ENCODE measurements around the gene SAP25. TPM values are rescaled to one million over a fixed set of nuclear protein-coding genes. Genes with fewer than 3 reads are reported as not detected.

Gene SAP25
- total RNA-seq, 2 experiments from 2014 or later: 34.6 to 36.1 TPM

GRCh38 chr7:100604976-100605911 is 31.5 kb upstream of the SAP25 start:
- Mint-ChIP-seq H3K4me1 (peaks cover 41% of the 10 kb centered on the region), H3K27me3 (peaks cover 4% of the 10 kb centered on the region), H3K9me3 (no peaks in the 10 kb centered on the region), H3K36me3 (ENCODE audit: low read depth) (no peaks in the 10 kb centered on the region), H3K27ac (peak overlapping the region; percentile 74), H3K4me3 (peak overlapping the region; percentile 84)
- CTCF ChIA-PET: interaction anchor here (0.7 to 2.5 kb wide), 8 partner anchors 11 to 101 kb away, joined by 3 to 9 read pairs (median 4); partner anchors contain the start of genes FBXO24 and POP7
- peak; percentile 56 for DNase-seq
- POLR2A ChIA-PET: interaction anchor here (0.6 kb wide), 1 partner anchor 108 kb away, joined by 3 read pairs; no protein-coding TSS in a partner anchor

- peaks cover 41% of the 10 kb centered on the region for H3K4me1 Mint-ChIP-seq
- POLR2A ChIA-PET: interaction anchor here (1.1 kb wide), 1 partner anchor 18 kb away, joined by 3 read pairs; the partner anchor contains the start of genes FBXO24 and LRCH4
- peak; percentile 79 for DNase-seq
- peak overlapping the region; percentile 88 for H3K27ac Mint-ChIP-seq
- CTCF ChIA-PET: interaction anchor here (0.6 to 2.2 kb wide), 6 partner anchors 12 to 96 kb away, joined by 3 to 9 read pairs (median 4); partner anchors contain the start of gene FBXO24
- H3K36me3 Mint-ChIP-seq (ENCODE audit: low read depth): no peaks in the 10 kb centered on the region
- peaks cover 2% of the 10 kb centered on the region for H3K27me3 Mint-ChIP-seq
- no peaks in the 10 kb centered on the region for H3K9me3 Mint-ChIP-seq
- H3K4me3 Mint-ChIP-seq: peak overlapping the region; percentile 84
Measured at GRCh38 chr7:100604028-100604975, 30.6 kb upstream of the SAP25 start.

GRCh38 chr7:100603726-100604027 is 30.0 kb upstream of the SAP25 start:
- Mint-ChIP-seq H3K4me3 (peak overlapping the region; percentile 84), H3K27ac (peak overlapping the region; percentile 88), H3K36me3 (ENCODE audit: low read depth) (no peaks in the 10 kb centered on the region), H3K27me3 (peaks cover 2% of the 10 kb centered on the region), H3K4me1 (peaks cover 43% of the 10 kb centered on the region), H3K9me3 (no peaks in the 10 kb centered on the region)
- DNase-seq: no peak
- POLR2A ChIA-PET: interaction anchor here (1.1 kb wide), 1 partner anchor 17 kb away, joined by 3 read pairs; the partner anchor contains the start of genes FBXO24 and LRCH4
- CTCF ChIA-PET: interaction anchor here (0.6 to 2.1 kb wide), 6 partner anchors 14 to 102 kb away, joined by 3 to 6 read pairs (median 5); partner anchors contain the start of genes FBXO24 and POP7

GRCh38 chr7:100602889-100603725 is 29.4 kb upstream of the SAP25 start:
- ChIA-PET CTCF (interaction anchor here (0.8 to 2.1 kb wide), 5 partner anchors 13 to 103 kb away, joined by 3 to 6 read pairs (median 5); partner anchors contain the start of genes FBXO24 and POP7), POLR2A (interaction anchor here (1.1 kb wide), 2 partner anchors 14 to 17 kb away, joined by 3 read pairs; partner anchors contain the start of genes FBXO24 and LRCH4)
- Mint-ChIP-seq H3K4me3 (peak overlapping the region; percentile 84), H3K36me3 (ENCODE audit: low read depth) (no peaks in the 10 kb centered on the region), H3K9me3 (no peaks in the 10 kb centered on the region), H3K27me3 (peaks cover 2% of the 10 kb centered on the region), H3K4me1 (peaks cover 48% of the 10 kb centered on the region), H3K27ac (peak overlapping the region; percentile 88)
- no peak for DNase-seq

GRCh38 chr7:100600730-100601038 is 27.0 kb upstream of the SAP25 start:
- H3K36me3 Mint-ChIP-seq (ENCODE audit: low read depth): no peaks in the 10 kb centered on the region
- no peak for DNase-seq
- ChIA-PET POLR2A (no interaction called here), CTCF (interaction anchor here (0.6 to 1.0 kb wide), 3 partner anchors 13 to 193 kb away, joined by 3 to 4 read pairs (median 3); no protein-coding TSS in a partner anchor)
- H3K27me3 Mint-ChIP-seq: no peaks in the 10 kb centered on the region
- H3K9me3 Mint-ChIP-seq: no peaks in the 10 kb centered on the region
- H3K4me1 Mint-ChIP-seq: peaks cover 37% of the 10 kb centered on the region
- H3K4me3 Mint-ChIP-seq: no peak overlapping the region
- H3K27ac Mint-ChIP-seq: no peak overlapping the region

- no peak overlapping the region for H3K4me3 Mint-ChIP-seq
- H3K27me3 Mint-ChIP-seq: peaks cover under 1% of the 10 kb centered on the region
- POLR2A ChIA-PET: no interaction called here
- no peak overlapping the region for H3K27ac Mint-ChIP-seq
- H3K4me1 Mint-ChIP-seq: peaks cover 31% of the 10 kb centered on the region
- no peaks in the 10 kb centered on the region for H3K36me3 Mint-ChIP-seq (ENCODE audit: low read depth)
- DNase-seq: no peak
- CTCF ChIA-PET: interaction anchor here (0.6 to 2.5 kb wide), 4 partner anchors 13 to 80 kb away, joined by 3 to 14 read pairs (median 4); partner anchors contain the start of genes FBXO24 and LRCH4
- no peaks in the 10 kb centered on the region for H3K9me3 Mint-ChIP-seq
Measured at GRCh38 chr7:100599911-100600729, 26.4 kb upstream of the SAP25 start.

- no peaks in the 10 kb centered on the region for H3K36me3 Mint-ChIP-seq (ENCODE audit: low read depth)
- no peaks in the 10 kb centered on the region for H3K9me3 Mint-ChIP-seq
- CTCF ChIA-PET: interaction anchor here (1.4 to 2.5 kb wide), 4 partner anchors 9 to 35 kb away, joined by 3 to 14 read pairs (median 8); partner anchors contain the start of genes FBXO24, LRCH4 and MOSPD3
- POLR2A ChIA-PET: interaction anchor here (1.0 kb wide), 1 partner anchor 12 kb away, joined by 3 read pairs; the partner anchor contains the start of gene FBXO24
- H3K27ac Mint-ChIP-seq: peak overlapping the region; percentile 64
- H3K4me1 Mint-ChIP-seq: peaks cover 19% of the 10 kb centered on the region
- no peak for DNase-seq
- no peak overlapping the region for H3K4me3 Mint-ChIP-seq
- peaks cover 2% of the 10 kb centered on the region for H3K27me3 Mint-ChIP-seq
Measured at GRCh38 chr7:100598425-100598824, 24.7 kb upstream of the SAP25 start.

- no peak for DNase-seq
- H3K4me3 Mint-ChIP-seq: no peak overlapping the region
- ChIA-PET POLR2A (no interaction called here), CTCF (interaction anchor here (0.6 to 1.6 kb wide), 2 partner anchors 9 to 36 kb away, joined by 3 to 8 read pairs; partner anchors contain the start of genes FBXO24 and LRCH4)
- H3K36me3 Mint-ChIP-seq (ENCODE audit: low read depth): no peaks in the 10 kb centered on the region
- H3K9me3 Mint-ChIP-seq: no peaks in the 10 kb centered on the region
- H3K4me1 Mint-ChIP-seq: peaks cover 8% of the 10 kb centered on the region
- H3K27ac Mint-ChIP-seq: no peak overlapping the region
- peaks cover 5% of the 10 kb centered on the region for H3K27me3 Mint-ChIP-seq
Measured at GRCh38 chr7:100595188-100595587, 21.5 kb upstream of the SAP25 start.

GRCh38 chr7:100591596-100591995 is 17.9 kb upstream of the SAP25 start:
- H3K27me3 Mint-ChIP-seq: peaks cover 7% of the 10 kb centered on the region
- H3K4me1 Mint-ChIP-seq: peaks cover 6% of the 10 kb centered on the region
- no peak overlapping the region for H3K4me3 Mint-ChIP-seq
- no peaks in the 10 kb centered on the region for H3K9me3 Mint-ChIP-seq
- no peak overlapping the region for H3K27ac Mint-ChIP-seq
- ChIA-PET POLR2A (no interaction called here), CTCF (interaction anchor here (0.6 to 1.3 kb wide), 2 partner anchors 10 to 122 kb away, joined by 3 to 6 read pairs; partner anchors contain the start of gene PCOLCE)
- H3K36me3 Mint-ChIP-seq (ENCODE audit: low read depth): no peaks in the 10 kb centered on the region
- DNase-seq: no peak

GRCh38 chr7:100590077-100590737 is 16.5 kb upstream of the SAP25 start:
- H3K27me3 Mint-ChIP-seq: peaks cover 7% of the 10 kb centered on the region
- POLR2A ChIA-PET: no interaction called here
- H3K4me3 Mint-ChIP-seq: no peak overlapping the region
- H3K27ac Mint-ChIP-seq: no peak overlapping the region
- DNase-seq: no peak
- CTCF ChIA-PET: interaction anchor here (1.7 to 2.1 kb wide), 3 partner anchors 8 to 16 kb away, joined by 5 to 9 read pairs (median 5); partner anchors contain the start of gene PCOLCE
- no peaks in the 10 kb centered on the region for H3K36me3 Mint-ChIP-seq (ENCODE audit: low read depth)
- peaks cover 8% of the 10 kb centered on the region for H3K4me1 Mint-ChIP-seq
- no peaks in the 10 kb centered on the region for H3K9me3 Mint-ChIP-seq

Measured in activated CD4-positive, alpha-beta T cell treated with anti-CD3 and anti-CD28 coated beads, Interleukin-2, amount 10 ng/mL, durations not matched to agents 7 days and 5 days (primary cell).